Activated CD4-positive, alpha-beta T cell treated with anti-CD3 and anti-CD28 coated beads for 1 hour (primary cell): ENCODE results near the gene CA12.

ENCODE experiments used
- DNase-seq: peaks from one replicate; pipeline ENCODE4 v3.0.0-alpha.2; 2020

CA12 gene

GRCh38 chr15:63299943-63300575 is 81.6 kb downstream of the CA12 start:
- no peak for DNase-seq

- no peak for DNase-seq
Measured at GRCh38 chr15:63296195-63296594, 85.5 kb downstream of the CA12 start.

- no peak for DNase-seq
Measured at GRCh38 chr15:63295341-63295740, 86.3 kb downstream of the CA12 start.

GRCh38 chr15:63294359-63294758 is 87.3 kb downstream of the CA12 start:
- DNase-seq: no peak

GRCh38 chr15:63292771-63293170 is 88.9 kb downstream of the CA12 start:
- DNase-seq: no peak

- no peak for DNase-seq
Measured at GRCh38 chr15:63292241-63292640, 89.4 kb downstream of the CA12 start.

GRCh38 chr15:63291507-63291906 is 90.1 kb downstream of the CA12 start:
- DNase-seq: no peak

GRCh38 chr15:63288778-63289378 is 92.8 kb downstream of the CA12 start:
- no peak for DNase-seq

GRCh38 chr15:63288342-63288741 is 93.3 kb downstream of the CA12 start:
- no peak for DNase-seq

GRCh38 chr15:63287109-63287508 is 94.5 kb downstream of the CA12 start:
- no peak for DNase-seq

- DNase-seq: no peak
Measured at GRCh38 chr15:63284335-63284734, 97.3 kb downstream of the CA12 start.

- DNase-seq: no peak
Measured at GRCh38 chr15:63283126-63283525, 98.5 kb downstream of the CA12 start.

GRCh38 chr15:63277893-63278456 is 103.7 kb downstream of the CA12 start:
- DNase-seq: no peak

- DNase-seq: peak; percentile 74
Measured at GRCh38 chr15:63277038-63277892, 104.4 kb downstream of the CA12 start, which contains the start of gene APH1B. Gene APH1B (plus strand): TSS chr15:63277605. CDS start chr15:63277624, 19 bp downstream.

GRCh38 chr15:63276342-63277037 is 105.2 kb downstream of the CA12 start:
- no peak for DNase-seq

GRCh38 chr15:63274427-63274826 is 107.2 kb downstream of the CA12 start:
- no peak for DNase-seq
